HL-60 (cell line): Measurements from ENCODE around the gene KLC4.

Experiments
- DNase-seq, 2 experiments: peaks; one replicate each; pipeline ENCODE4 v3.0.0-alpha.2; 2010 to 2020; ENCODE audit warnings: low read depth in 1 of 2, low spot score in 1 of 2
- H3K27ac ChIP-seq: fragments of 250-450 bp; sonication (Bioruptor Pico); replicated peaks from 2 replicates; pipeline ENCODE4 v1.5.1; 2020; ENCODE audit warnings: mild to moderate bottlenecking, moderate library complexity
- H3K27me3 ChIP-seq: fragments of 250-450 bp; sonication (Bioruptor Pico); 2 replicates; pipeline ENCODE4 v1.5.1; 2021; ENCODE audit warnings: mild to moderate bottlenecking, moderate library complexity; ENCODE audit not compliant: insufficient read depth, poor library complexity, severe bottlenecking
- H3K4me3 ChIP-seq: replicated peaks from 2 replicates; pipeline ENCODE4 v1.5.1; 2011; ENCODE audit warnings: mild to moderate bottlenecking, control low read depth, low read length; ENCODE audit not compliant: insufficient read depth
- GABPA ChIP-seq: IDR thresholded peaks from 2 replicates; pipeline ENCODE4 v1.6.1; 2012; ENCODE audit warnings: low read depth
- POLR2AphosphoS5 ChIP-seq: IDR thresholded peaks from 2 replicates; pipeline ENCODE4 v1.6.1; 2012; ENCODE audit warnings: low read depth
- REST ChIP-seq: IDR thresholded peaks from 2 replicates; pipeline ENCODE4 v1.6.1; 2012; ENCODE audit warnings: low read depth; ENCODE audit not compliant: insufficient replicate concordance
- SPI1 ChIP-seq: IDR thresholded peaks from 2 replicates; pipeline ENCODE4 v1.6.1; 2012; ENCODE audit warnings: low read depth, mild to moderate bottlenecking, borderline replicate concordance
- TF ChIP-seq, protein P1 (sequence below): IDR thresholded peaks from one replicate; pipeline ENCODE4 v1.5.1; 2011; ENCODE audit warnings: low read length, control low read depth, inconsistent platforms; ENCODE audit not compliant: insufficient read depth

KLC4 gene

GRCh38 chr6:43020847-43021246 lies 38.6 kb upstream of the KLC4 start:
- H3K27me3 ChIP-seq: no peaks in the 10 kb centered on the region
- no peak for DNase-seq
- H3K27ac ChIP-seq: peak overlapping the region; percentile 85
- TF ChIP-seq REST (no peak), GABPA (no peak), SPI1 (no peak), POLR2AphosphoS5 (no peak)
- TF ChIP-seq, protein P1, sequence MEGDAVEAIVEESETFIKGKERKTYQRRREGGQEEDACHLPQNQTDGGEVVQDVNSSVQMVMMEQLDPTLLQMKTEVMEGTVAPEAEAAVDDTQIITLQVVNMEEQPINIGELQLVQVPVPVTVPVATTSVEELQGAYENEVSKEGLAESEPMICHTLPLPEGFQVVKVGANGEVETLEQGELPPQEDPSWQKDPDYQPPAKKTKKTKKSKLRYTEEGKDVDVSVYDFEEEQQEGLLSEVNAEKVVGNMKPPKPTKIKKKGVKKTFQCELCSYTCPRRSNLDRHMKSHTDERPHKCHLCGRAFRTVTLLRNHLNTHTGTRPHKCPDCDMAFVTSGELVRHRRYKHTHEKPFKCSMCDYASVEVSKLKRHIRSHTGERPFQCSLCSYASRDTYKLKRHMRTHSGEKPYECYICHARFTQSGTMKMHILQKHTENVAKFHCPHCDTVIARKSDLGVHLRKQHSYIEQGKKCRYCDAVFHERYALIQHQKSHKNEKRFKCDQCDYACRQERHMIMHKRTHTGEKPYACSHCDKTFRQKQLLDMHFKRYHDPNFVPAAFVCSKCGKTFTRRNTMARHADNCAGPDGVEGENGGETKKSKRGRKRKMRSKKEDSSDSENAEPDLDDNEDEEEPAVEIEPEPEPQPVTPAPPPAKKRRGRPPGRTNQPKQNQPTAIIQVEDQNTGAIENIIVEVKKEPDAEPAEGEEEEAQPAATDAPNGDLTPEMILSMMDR: no peak
- peak overlapping the region; percentile 79 for H3K4me3 ChIP-seq

- no peaks in the 10 kb centered on the region for H3K27me3 ChIP-seq
- peak within 1 kb of the TSS; percentile 85 for H3K27ac ChIP-seq
- TF ChIP-seq REST: no peak
- TF ChIP-seq POLR2AphosphoS5: peak; percentile 81
- TF ChIP-seq GABPA: peak; percentile 80
- TF ChIP-seq SPI1: peak; percentile 23; the same call in 1 of the 2 replicates
- peak; percentile 70 to 83 for DNase-seq
- H3K4me3 ChIP-seq: peak within 1 kb of the TSS; percentile 79
These were observed 38.0 kb upstream of the KLC4 start, which contains the start of gene RRP36 for GRCh38 chr6:43021270-43022047. Gene RRP36 (plus strand): TSS chr6:43021623. CDS start chr6:43021655, 32 bp downstream.

GRCh38 chr6:43024436-43024835 lies 35.0 kb upstream of the KLC4 start:
- H3K27ac ChIP-seq: no peak overlapping the region
- no peak for DNase-seq
- no peaks in the 10 kb centered on the region for H3K27me3 ChIP-seq
- no peak for TF ChIP-seq REST
- no peak for TF ChIP-seq SPI1
- TF ChIP-seq, protein P1: no peak
- TF ChIP-seq POLR2AphosphoS5: no peak
- no peak for TF ChIP-seq GABPA
- H3K4me3 ChIP-seq: no peak overlapping the region
